Activated CD8-positive, alpha-beta memory T cell treated with anti-CD3 and anti-CD28 coated beads, Interleukin-2, amount 50 U/mL, for 4 hours (primary cell): ENCODE data around the gene EFTUD2.
"Not testable (repeated sequence)": the region's sequence is repeated elsewhere in the genome, so short reads cannot be mapped to it uniquely, and the experiment has no call there.

Source experiments
- DNase-seq: peaks from one replicate; pipeline ENCODE4 v3.0.0-alpha.2; 2020

EFTUD2 gene

DNA sequence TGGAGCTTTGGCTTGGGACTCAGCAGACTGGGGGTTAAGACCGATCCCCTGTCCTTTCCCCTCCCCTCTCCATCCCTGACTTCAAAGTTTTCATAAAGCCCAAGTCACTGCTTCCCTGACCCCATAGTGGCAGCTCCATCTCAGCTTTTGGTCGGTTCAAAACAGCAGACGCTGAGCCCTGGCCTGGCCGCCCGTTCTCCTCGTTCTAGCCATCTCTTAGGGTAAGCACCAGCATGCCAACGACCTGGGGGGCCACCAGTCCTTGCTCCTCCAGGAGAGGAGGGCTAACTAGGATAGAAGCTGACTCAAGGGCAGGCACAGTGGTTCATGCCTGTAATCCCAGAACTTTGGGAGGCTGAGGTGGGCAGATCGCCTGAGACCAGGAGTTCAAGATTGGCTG, 53.0 kb downstream of the EFTUD2 start:
- no peak for DNase-seq

DNA sequence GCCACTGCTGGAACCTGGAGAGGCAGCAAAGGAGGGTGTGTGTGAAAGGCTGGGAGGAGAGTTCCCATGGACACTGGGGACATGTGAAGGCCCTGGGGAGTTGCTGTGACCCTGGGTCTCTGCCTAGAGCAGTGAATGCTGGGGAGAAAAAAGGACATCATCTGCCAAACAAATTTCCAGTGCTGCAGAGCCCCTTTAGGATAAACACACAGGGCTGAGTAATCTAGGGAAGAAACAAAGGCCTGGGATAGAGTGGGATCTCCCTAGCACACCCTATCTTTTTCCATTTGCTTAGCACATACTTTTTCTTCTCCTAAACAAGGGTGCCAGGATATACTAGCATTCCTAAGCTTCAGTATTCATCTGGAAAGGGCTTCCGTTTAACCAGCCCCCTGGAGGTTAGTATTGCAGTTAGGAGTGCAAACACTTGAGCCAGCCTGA, 54.8 kb downstream of the EFTUD2 start:
- no peak for DNase-seq

DNA sequence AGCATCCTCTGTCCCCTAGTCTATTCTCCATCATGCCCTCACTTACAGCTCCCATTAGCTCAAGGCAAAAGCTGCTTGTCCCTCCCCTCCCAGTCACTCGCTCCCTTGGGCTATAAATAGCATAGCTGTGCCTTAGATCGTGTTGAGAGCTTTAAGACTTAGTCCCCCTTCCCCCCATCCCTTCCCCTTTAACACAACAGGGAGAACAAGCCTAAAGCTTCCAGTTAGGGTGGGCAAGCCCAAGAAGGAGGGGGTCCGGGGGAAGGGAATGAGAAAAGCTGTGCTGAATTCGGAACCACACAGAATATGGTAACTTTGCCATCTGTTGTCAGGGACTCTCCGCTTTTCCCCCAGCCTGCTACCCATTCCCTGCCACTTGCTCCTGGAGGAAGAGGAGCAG, 56.5 kb downstream of the EFTUD2 start:
- DNase-seq: no peak

DNA sequence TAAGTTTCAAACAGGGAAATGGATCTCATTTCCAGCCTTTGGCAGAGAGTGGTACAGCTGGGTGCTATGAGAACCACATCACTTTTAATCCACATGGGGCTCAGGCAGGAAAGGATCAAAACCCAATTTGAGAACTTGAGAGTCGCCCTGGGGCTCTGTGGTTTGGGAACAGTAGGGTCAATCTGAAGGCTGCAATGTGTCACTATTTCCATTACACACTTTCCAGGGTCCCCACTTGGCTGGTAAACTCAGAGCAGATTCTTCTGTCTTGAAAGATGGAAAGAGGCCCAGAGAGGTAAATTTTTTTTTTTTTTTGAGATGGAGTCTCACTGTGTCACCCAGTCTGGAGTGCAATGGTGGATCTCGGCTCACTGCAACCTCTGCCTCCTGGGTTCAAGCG, 58.3 kb downstream of the EFTUD2 start:
- no peak for DNase-seq

DNA sequence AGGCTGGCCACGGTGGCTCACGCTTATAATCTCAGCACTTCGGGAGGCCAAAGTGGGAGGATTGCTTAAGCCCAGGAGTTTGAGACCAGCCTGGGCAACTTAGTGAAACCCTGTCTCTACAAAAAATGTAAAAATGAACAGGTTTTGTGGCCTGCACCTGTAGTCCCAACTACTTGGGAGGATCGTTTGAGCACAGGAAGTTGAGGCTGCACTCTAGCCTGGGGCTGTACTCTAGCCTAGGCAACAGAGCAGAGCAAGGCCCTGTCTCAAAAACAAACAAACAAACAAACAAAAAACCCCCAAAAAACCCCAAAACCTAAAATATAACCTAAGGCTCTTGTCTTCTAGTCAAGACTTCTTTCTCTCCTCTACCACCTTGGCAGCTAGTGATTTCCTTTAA, 59.0 kb downstream of the EFTUD2 start:
- no peak for DNase-seq

DNA sequence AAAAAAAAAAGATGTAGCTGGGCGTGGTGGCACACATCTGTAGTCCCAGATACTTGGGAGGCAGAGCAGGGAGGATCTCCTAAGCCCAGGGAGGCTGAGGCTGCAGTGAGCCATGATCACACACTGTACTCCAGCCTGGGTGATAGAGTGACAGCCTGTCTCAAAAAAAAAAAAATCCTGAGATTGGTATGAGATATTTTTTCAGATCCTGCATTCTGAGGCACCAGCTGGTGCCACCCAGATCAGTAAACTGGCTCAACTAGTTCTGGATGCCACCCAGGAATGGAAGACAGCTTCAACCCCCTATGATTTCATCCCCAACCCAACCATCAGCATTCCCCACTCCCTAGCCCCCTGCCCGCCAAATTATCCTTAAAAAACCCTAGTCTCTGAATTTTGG, 62.0 kb downstream of the EFTUD2 start:
- DNase-seq: no peak

DNA sequence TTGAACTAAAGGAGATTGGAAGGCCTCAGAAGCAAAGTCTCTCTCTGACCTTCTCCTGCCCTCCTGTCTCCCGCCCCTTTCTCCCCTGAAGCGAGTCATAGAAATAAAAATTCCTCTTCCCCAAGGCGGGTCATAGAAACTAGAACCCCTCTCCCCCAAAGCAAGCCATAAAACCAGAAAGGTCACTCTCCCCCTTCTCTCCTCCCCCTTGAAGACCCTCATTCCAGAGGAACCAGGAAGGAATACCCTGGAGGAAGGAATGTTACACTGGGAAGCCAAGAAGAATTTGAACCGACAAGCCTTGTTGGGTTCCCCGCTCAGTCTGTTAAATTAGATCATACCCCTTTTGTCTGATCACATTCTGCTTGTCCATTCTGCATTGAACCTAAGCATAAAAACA, 66.4 kb downstream of the EFTUD2 start:
- no peak for DNase-seq

DNA sequence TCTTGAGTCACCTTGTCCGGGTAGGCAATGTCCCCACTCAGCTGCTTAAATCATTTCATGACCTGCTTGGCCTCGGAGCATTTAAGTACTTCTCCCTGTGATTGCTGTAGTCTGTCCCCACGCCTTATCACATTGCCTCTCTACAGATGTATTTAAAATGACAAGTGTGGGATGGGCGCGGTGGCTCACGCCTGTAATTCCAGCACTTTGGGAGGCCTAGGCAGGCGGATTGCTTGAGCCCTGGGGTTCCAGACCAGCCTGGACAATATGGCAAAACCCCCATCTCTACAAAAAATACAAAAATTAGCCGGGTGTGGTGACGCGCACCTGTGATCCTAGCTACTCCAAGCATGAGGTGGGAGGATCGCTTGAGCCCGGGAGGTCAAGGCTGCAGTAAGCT, 67.9 kb downstream of the EFTUD2 start:
- no peak for DNase-seq

DNA sequence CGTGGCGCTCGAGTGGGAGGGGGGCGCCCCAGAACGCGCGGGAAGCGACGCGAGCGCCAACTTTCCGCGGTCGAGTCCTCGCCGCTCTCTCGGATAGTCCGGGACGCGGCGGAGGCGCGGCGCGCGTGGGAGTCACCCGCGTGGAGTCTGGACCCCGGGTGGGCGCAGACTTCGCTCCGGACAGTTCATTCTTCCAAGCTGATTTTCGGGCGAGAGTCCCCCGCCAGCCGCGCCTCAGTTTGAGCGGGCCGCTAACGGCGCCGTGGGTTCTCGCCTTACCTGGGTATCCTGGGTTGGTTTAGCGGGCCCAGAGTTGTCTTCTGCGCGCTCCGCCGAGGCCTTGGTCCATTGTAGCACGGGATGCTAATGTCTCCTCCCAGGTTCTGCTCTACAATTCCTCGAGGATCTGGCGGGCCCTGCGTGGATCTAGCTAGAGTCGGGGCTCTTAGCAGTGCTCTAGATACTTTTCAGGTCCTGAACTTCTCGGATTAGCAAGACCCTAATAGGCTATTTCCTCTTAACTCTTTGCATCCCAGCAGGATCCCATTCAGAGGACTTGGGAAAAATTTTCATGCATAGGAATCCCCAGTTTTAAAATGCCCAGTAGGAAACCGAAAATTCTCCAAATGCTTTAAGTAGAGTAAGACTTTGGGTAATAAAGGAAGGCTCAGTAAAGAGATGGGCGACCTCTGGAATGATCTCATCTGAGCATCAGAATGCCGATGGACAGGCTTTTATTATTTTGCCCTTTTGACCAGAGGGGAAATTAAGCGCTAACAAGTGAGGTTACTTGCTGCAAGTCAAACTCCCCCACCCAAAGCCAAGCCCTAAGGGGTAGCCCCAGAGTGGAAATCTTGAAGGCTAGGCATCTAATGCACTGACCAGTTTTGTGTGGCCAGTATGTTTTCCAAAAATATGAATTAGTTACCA, 68.6 kb downstream of the EFTUD2 start:
- peak; percentile 37 for DNase-seq

DNA sequence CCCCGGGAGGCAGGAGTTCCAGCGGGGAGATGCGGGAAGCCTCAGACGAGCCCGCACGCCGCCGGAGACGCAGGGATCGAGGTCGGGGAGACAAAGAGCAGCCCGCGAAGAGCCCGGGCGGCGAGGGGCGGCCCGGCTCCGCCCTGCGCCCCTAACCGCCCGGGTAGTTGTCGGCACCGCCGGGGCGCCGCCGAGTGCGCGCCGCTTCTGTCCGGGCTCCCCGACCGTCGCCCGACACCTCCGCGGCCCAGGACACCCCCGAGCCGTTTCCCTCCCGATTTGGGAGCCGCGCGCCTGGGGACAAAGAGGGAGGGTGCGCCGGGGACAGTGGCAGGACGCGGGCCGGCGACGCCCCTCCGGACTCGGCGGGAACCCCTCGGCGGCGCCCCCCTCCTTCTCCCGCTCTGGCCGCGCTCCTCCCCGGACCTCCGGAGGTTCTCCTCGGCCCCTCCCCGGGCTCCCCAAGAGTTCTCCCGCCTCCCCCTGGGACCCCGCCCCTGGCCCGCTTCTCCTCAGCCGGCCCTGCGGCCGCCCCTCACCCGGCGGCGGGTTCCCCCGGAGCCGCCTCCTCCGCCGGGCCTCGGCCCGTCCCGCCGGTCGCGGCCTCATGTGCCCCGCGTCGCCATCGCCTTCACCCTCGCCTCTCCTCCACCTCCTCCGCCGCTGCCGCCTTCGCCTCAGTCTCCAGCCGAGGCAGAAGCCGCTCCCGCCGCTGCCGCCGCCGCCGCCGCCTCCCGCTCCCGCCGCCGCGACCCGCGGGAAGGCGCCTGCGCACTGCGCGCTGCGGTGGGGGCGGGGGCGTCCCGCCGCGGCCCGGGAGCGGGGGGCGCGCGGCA, 69.5 kb downstream of the EFTUD2 start, which contains the start of gene GJC1:
Gene GJC1 (minus strand): TSS at position 765 of the 836 bp plus-strand sequence. CDS start 24,470 bp downstream, outside the sequence.
- peak; percentile 20 for DNase-seq

DNA sequence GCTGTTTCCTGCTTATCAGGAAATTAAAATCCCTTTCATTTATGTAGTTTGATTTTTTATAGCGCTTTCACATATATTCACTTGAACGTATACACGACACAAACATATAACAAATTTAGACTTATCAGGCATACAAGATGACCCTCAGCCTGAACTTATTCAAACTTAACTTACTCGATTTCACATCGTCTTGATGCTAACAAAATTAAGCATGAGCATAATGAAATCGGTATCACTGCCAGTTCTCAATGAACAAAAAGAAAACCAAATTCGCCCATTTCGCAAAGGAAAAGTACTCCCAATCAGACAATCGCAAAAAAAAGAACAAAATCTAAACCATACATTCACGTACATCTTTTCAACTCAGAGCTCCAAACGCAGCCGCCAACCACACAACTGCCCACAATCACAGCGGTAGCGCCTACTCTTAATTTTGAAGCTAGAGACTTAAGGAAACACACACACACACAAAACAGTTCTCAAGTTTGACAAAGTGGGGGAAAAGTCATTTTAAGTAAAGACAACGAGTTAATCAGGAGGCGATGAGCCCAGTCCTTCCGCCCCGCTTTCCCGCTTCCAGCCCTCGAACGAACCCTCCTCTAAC, 70.2 kb downstream of the EFTUD2 start:
- DNase-seq: no peak

DNA sequence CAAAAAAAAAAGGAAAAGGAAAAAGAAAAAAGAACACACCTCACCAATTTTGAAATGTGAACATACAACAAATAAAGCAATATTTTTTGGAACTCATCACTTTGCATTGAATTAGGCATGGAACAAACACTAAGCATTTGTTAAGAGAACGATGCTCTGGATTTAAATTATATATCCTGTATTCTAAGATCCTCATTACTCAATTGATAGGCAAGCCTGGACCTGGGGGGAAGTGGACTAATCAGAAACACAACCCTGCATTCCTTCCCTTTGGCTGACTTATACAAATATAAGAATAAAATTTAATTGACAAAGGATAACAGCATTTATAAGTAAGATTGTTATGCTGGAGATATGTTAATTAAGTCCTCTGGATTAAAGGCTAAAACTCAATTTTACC, 71.4 kb downstream of the EFTUD2 start:
- DNase-seq: no peak

DNA sequence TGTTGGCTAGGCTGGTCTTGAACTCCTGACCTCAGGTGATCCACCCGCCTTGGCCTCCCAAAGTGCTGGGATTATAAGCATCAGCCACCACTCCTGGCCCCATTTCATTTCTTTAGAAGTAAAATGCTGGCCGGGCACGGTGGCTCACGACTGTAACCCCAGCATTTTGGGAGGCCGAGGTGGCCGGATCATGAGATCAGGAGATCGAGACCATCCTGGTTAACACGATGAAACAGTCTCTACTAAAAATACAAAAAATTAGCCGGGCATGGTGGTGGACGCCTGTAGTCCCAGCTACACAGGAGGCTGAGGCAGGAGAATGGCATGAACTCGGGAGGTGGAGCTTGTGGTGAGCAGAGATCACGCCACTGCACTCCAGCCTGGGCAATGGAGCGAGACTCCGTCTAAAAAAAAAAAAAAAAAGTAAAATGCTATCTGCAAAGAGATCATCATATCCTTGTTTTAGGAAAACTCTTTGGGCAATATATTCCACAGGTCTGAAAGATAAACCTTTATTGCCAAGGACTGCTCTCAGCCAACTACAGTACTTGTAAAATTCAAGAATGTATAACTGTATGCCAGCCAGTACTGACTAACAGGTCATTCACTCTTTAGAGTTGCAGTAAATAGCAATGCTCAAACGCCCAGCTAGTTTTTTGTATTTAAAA, 73.0 kb downstream of the EFTUD2 start:
- DNase-seq: no peak

DNA sequence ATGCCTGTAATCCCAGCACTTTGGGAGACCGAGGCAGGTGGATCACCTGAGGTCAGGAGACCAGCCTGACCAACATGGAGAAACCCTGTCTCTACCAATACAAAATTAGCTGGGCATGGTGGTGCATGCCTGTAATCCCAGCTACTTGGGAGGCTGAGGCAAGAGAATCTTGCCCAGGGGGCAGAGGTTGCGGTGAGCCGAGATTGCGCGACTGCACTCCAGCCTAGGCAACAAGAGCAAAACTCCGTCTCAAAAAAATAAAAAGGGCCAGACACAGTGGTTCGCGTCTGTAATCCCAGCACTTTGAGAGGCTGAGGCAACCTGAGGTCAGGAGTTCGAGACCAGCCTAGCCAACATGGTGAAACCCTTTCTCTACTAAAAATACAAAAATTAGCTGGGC, 74.0 kb downstream of the EFTUD2 start:
- not testable (repeated sequence) for DNase-seq

DNA sequence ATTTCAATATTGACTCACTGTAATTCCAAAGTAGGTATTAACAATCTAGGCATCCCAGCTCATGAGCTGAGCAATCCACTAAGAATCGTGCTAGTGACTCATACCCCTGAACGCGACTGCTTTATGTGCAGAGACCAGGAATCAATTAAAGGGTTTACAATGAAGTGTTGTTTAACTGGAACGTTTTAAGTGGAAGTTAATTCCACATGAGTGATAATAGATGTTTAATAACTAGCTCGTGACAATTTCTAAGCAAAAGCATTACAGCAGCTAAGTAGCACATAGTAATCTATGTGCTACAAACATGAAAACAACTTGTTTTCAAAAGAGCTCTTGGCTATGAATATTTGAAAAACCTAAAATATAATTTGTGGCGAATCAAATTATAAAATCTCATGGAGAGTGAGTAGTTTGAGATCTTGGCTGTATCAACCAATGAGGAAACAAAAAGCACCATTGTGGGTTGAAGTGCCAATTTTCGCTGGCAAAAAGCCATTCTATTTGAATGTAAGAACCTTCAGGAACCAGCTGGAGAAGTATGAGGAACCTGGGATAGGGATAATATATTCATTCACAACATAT, 78.5 kb downstream of the EFTUD2 start:
- no peak for DNase-seq

DNA sequence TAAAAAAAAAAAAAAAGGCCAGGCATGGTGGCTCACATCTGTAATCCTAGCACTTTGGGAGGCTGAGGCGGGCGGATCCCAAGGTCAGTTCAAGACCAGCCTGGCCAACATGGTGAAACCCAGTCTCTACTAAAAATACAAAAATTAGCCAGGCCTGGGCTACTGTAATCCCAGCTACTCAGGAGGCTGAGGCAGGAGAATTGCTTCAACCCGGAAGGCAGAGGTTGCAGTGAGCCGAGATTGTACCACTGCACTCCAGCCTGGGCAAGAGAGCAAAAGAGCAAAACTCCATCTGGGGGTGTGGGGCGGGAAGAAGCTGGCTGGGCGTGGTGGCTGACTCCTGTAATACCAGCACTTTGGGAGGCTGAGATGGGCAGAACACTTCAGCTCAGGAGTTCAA, 80.7 kb downstream of the EFTUD2 start:
- not testable (repeated sequence) for DNase-seq

DNA sequence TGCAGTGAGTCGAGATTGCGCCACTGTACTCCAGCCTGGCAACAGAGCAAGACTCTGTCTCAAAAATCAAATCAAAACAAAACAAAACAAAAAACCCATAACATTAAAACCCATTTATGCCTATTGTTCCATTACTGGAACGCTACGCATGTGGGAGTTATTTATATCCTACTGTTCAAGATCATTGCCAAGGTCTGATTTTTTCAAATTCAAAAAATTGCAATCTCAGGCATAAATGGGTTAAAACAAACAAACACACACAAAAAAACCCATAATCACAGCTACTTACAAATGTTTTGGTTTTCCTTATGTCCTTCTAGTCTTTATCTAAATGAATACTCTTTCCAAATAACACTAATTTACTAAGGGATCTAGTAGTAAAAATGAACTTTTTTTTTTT, 87.0 kb downstream of the EFTUD2 start:
- no peak for DNase-seq

DNA sequence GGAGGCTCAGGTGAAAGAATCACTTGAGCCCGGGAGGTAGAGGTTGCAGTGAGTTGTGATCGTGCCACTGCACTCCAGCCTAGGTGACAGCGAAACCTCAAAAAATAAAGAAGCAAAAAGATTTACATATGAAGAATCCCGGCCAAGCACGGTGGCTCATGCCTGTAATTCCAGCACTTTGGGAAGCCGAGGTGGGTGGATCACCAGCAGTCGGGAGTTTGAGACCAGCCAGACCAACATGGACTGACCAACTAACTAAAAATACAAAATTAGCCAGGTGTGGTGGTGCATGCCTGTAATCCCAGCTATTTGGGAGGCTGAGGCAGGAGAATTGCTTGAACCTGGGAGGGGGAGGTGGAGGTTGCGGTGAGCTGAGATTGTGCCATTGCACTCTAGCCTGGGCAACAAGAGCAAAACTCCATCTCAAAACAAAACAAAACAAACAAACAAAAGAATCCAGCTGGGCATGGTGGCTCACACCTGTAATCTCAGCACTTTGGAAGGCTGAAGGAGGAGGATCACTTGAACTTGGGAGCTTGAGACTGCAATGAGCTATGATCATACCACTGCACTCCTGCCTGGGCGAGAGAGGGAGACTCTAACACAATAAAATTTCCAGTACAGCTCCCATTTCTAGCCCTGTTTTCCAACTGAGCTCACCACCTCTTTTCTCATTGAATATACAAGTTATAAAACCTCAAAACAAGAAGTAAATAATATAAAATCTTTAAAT, 90.4 kb downstream of the EFTUD2 start:
- DNase-seq: not testable (repeated sequence)

DNA sequence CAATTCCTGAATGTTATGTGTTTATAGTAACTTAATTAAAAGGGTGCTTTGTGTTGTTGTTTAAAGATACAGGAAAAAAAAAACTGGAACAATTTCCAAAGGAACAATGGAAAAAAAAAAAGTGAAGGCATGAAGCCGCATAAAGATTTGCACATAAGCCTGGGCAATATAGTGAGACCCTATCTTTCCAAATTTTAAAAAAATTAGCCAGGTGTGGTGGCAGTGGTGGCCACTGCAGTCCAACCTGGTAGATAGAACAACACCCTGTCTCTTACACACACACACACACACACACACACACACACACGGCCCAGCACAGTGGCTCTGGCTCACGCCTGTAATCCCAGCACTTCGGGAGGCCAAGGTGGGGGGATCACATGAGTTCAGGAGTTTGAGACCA, 91.1 kb downstream of the EFTUD2 start:
- no peak for DNase-seq

DNA sequence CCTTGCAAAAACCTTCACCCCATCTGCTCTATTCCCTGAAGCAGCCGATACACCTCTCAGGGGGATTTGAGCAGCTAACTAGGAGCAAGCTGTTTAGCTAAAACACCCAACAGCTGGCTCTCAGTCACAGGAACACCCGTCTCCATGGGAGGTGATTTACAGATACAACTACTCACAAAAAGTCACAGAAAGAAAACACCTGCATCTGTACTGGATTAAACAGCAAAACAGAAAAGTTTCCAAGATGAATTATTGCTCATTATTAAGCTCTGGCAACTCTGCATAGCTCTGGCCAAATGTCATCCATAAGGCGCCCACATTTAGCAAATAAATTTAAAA, 91.5 kb downstream of the EFTUD2 start:
- no peak for DNase-seq

DNA sequence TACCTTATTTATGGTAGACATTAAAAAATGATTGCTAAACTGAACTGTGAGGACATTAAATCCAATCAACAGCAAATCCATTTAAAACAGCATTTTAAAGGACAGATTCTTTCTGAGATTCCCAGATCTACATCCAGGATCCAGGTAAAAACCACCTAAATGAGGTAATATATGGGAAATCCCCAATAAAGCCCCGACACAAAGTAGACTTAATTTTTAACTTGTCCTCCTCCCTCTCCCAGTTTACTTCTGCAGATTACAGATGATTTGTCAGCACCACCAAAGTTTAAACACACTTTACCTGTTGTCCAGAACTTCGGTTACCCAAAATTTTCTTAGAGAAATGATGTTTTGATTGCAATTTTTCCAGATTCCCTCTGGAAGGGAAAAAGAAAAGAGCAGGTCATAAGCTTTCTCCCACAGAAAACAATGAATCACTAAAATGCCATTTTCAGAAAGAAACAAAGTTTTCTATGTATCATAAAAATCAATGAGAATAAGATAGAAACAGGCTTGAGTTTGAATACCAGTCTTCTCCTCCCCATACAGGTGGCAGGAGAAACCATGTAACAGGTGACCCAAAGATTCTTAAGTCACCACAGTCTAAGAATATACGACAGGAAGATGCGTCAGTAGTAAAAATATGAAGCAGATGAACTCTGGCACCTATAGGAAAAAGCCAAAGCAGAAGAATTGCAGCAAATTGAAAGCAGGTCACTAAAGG, 92.0 kb downstream of the EFTUD2 start:
- DNase-seq: no peak
